GM12875 (cell line): ENCODE data around the gene TSPOAP1.

Experiments
- H3K4me3 ChIP-seq: one replicate; pipeline ENCODE4 v1.5.1; 2011; ENCODE audit warnings: low read depth, low read length, control low read depth
- CTCF ChIP-seq: IDR thresholded peaks from 2 replicates; pipeline ENCODE4 v1.5.1; 2011; ENCODE audit warnings: low read depth, mild to moderate bottlenecking, control low read depth, inconsistent platforms, low read length, moderate library complexity, borderline replicate concordance; ENCODE audit not compliant: insufficient read depth

TSPOAP1 gene

GRCh38 chr17:58330997-58331814, 2.6 kb upstream of the TSPOAP1 start:
- H3K4me3 ChIP-seq: peak overlapping the region; percentile 97
- no peak for TF ChIP-seq CTCF

- no peak for TF ChIP-seq CTCF
- peak overlapping the region; percentile 97 for H3K4me3 ChIP-seq
Measured at GRCh38 chr17:58330538-58330996, 2.0 kb upstream of the TSPOAP1 start.

GRCh38 chr17:58329810-58330537, 1.4 kb upstream of the TSPOAP1 start:
- H3K4me3 ChIP-seq: peak overlapping the region; percentile 97
- TF ChIP-seq CTCF: no peak

GRCh38 chr17:58329035-58329809, 627 bp upstream of the TSPOAP1 start:
- peak; percentile 71 for TF ChIP-seq CTCF
- H3K4me3 ChIP-seq: peak overlapping the region; percentile 34

GRCh38 chr17:58327363-58328194, 1.0 kb downstream of the TSPOAP1 start:
- no peak for TF ChIP-seq CTCF
- peak overlapping the region; percentile 7 for H3K4me3 ChIP-seq

GRCh38 chr17:58326609-58327362, 1.8 kb downstream of the TSPOAP1 start:
- TF ChIP-seq CTCF: 0 out of 2 replicates have a peak, but pooled peaks have one; percentile 1
- H3K4me3 ChIP-seq: no peak overlapping the region
